Ishikawa (cell line): ENCODE data around the gene ARHGAP26.

ENCODE experiments used
- CEBPB ChIP-seq: IDR thresholded peaks from 2 replicates; pipeline ENCODE4 v1.6.1; 2012
- CREB1 ChIP-seq: IDR thresholded peaks from 2 replicates; pipeline ENCODE4 v1.6.1; 2012; ENCODE audit warnings: low read depth
- EGR1 ChIP-seq: IDR thresholded peaks from 2 replicates; pipeline ENCODE4 v1.6.1; 2012
- EP300 ChIP-seq: IDR thresholded peaks from 2 replicates; pipeline ENCODE4 v1.6.1; 2012; ENCODE audit warnings: borderline replicate concordance
- FOXM1 ChIP-seq: IDR thresholded peaks from 2 replicates; pipeline ENCODE4 v1.6.1; 2012; ENCODE audit warnings: low read depth, borderline replicate concordance
- NFIC ChIP-seq: IDR thresholded peaks from 2 replicates; pipeline ENCODE4 v1.6.1; 2012
- RAD21 ChIP-seq: IDR thresholded peaks from 2 replicates; pipeline ENCODE4 v1.6.1; 2012; ENCODE audit warnings: low read depth
- TAF1 ChIP-seq: IDR thresholded peaks from 2 replicates; pipeline ENCODE4 v1.6.1; 2012; ENCODE audit warnings: low read depth, mild to moderate bottlenecking
- TCF12 ChIP-seq: IDR thresholded peaks from 2 replicates; pipeline ENCODE4 v1.6.1; 2012; ENCODE audit warnings: low read depth
- TEAD4 ChIP-seq: IDR thresholded peaks from 2 replicates; pipeline ENCODE4 v1.6.1; 2012
- YY1 ChIP-seq: IDR thresholded peaks from 2 replicates; pipeline ENCODE4 v1.6.1; 2012; ENCODE audit warnings: low read depth
- ZBTB7A ChIP-seq: IDR thresholded peaks from 2 replicates; pipeline ENCODE4 v1.6.1; 2012; ENCODE audit warnings: low read depth
- TF ChIP-seq, protein P1 (sequence below): IDR thresholded peaks from 2 replicates; pipeline ENCODE4 v1.6.1; 2012; ENCODE audit warnings: low read depth, mild to moderate bottlenecking
- TF ChIP-seq, protein P2 (sequence below): IDR thresholded peaks from 2 replicates; pipeline ENCODE4 v1.6.1; 2012
- TF ChIP-seq, protein P3 (sequence below): IDR thresholded peaks from 2 replicates; pipeline ENCODE4 v1.6.1; 2012

The ARHGAP26 gene

DNA sequence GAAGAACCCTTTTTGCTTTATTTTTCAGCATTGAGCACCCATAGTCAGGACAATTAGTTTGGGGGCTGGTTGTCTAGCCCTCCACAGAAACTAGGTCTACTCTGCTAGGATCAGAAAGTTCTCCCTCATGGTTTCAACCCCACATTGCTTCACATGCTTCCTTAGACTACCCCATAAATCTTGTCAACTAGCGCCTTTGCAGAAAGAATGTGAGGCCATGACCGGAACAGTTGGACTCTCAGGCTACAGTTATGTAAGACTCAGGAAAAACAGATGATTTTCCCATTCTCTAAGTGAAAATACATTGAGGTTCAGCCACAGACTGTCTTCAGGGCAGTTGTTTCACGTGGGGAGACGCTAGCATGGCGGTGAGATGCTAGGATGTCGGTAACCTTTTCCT, 377.7 kb downstream of the ARHGAP26 start:
- TF ChIP-seq FOXM1 (no peak), TEAD4 (no peak), ZBTB7A (no peak), TAF1 (no peak), NFIC (no peak), EGR1 (no peak), RAD21 (no peak), CEBPB (no peak)

DNA sequence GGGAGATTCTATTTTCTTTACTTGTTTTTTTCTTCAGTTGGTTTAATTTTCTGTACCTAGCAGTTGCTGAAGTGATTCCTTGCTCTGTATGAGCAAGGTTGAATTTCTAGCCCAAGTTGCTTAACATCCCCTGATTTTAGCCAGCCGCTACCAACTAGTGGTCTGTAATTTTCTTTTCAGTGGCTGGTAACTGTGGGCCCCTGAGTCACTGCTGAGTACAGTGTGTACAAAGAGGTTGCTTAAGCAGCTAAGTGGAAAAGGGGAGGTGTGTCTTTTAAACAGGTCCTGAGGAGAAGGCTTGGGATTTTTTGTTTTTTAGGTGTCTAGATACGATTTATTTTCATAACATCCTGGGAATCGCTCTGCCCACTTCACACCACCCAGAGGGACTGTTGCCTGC, 378.6 kb downstream of the ARHGAP26 start:
- TF ChIP-seq, protein P1, sequence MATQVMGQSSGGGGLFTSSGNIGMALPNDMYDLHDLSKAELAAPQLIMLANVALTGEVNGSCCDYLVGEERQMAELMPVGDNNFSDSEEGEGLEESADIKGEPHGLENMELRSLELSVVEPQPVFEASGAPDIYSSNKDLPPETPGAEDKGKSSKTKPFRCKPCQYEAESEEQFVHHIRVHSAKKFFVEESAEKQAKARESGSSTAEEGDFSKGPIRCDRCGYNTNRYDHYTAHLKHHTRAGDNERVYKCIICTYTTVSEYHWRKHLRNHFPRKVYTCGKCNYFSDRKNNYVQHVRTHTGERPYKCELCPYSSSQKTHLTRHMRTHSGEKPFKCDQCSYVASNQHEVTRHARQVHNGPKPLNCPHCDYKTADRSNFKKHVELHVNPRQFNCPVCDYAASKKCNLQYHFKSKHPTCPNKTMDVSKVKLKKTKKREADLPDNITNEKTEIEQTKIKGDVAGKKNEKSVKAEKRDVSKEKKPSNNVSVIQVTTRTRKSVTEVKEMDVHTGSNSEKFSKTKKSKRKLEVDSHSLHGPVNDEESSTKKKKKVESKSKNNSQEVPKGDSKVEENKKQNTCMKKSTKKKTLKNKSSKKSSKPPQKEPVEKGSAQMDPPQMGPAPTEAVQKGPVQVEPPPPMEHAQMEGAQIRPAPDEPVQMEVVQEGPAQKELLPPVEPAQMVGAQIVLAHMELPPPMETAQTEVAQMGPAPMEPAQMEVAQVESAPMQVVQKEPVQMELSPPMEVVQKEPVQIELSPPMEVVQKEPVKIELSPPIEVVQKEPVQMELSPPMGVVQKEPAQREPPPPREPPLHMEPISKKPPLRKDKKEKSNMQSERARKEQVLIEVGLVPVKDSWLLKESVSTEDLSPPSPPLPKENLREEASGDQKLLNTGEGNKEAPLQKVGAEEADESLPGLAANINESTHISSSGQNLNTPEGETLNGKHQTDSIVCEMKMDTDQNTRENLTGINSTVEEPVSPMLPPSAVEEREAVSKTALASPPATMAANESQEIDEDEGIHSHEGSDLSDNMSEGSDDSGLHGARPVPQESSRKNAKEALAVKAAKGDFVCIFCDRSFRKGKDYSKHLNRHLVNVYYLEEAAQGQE: no peak
- TF ChIP-seq NFIC (no peak), RAD21 (no peak), TAF1 (no peak), FOXM1 (no peak), YY1 (no peak), TCF12 (no peak), CREB1 (no peak), EP300 (no peak), CEBPB (no peak), ZBTB7A (no peak)
- TF ChIP-seq, protein P2, sequence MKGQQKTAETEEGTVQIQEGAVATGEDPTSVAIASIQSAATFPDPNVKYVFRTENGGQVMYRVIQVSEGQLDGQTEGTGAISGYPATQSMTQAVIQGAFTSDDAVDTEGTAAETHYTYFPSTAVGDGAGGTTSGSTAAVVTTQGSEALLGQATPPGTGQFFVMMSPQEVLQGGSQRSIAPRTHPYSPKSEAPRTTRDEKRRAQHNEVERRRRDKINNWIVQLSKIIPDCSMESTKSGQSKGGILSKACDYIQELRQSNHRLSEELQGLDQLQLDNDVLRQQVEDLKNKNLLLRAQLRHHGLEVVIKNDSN: no peak

DNA sequence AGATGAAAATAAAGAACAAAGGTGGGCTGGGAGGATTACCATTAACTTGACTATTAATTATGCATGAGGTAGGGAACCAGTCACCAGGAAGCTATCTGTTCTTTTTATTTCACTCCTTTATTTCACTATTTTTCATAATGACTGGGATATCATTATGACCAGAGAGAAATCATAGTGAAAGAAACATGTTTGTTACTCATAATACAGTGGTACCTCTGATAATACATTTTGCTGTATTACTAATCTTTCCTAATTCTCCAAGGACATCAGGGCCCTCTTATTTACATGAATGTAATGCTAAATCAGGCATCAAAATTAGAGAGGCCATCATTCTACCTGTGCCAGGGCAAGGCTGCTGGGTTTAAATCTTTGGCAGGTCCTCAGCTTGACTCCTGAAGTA, 379.6 kb downstream of the ARHGAP26 start:
- TF ChIP-seq RAD21 (no peak), ZBTB7A (no peak), CREB1 (no peak), TAF1 (no peak)
- TF ChIP-seq, protein P2: no peak
- TF ChIP-seq, protein P3, sequence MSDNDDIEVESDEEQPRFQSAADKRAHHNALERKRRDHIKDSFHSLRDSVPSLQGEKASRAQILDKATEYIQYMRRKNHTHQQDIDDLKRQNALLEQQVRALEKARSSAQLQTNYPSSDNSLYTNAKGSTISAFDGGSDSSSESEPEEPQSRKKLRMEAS: no peak

DNA sequence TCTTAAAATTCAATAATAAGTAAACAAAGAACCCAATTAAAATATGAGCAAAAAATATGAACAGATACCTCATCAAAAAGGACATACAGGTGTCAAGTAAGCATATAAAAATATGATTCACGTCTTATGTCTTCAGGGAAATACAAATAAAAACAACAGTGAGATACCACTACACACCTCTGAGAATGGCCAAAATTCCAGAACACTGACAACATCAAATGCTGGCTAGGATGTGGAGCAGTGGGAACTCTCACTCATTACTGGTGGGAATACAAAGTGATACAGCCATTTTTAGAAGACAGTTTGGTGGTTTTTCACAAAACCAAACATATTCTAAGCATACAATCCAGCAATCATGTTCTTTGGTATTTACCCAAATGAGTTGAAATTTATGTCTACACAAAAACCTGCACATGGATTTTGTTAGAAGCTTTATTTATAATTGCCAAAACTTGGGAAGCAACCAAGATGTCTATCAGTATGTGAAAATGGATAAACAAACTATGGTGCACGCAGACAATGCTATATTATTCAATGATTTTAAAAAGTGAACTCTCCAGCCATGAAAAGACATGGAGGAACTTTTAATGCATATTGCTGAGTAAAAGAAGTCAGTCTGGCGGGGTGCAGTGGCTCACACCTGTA, 381.0 kb downstream of the ARHGAP26 start:
- TF ChIP-seq ZBTB7A (no peak), NFIC (no peak), EGR1 (no peak), CEBPB (no peak)

DNA sequence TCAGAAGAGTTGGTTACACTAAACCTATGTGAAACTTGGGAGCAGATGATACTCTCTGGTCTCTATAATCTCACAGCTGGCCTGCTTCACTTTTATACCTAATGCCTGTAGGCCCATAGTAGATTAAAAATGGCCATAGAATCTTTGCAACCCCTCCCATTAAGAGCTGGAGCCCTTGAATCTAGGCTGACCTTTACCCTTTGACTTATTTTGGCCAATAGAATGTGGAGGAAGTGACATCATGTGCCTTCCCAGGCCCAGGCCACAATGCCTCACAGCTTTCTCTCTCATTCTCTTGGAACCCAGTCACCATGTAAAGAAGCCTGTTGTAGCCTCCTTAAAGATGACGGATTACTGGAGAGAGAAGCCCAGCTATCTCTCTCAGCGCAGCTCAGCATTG, 382.3 kb downstream of the ARHGAP26 start:
- TF ChIP-seq, protein P3: no peak
- no peak for TF ChIP-seq TEAD4
- TF ChIP-seq NFIC: no peak
- TF ChIP-seq YY1: no peak
- TF ChIP-seq, protein P2: no peak
- no peak for TF ChIP-seq CEBPB
- no peak for TF ChIP-seq TAF1
- no peak for TF ChIP-seq ZBTB7A
- TF ChIP-seq CREB1: no peak
- TF ChIP-seq FOXM1: no peak
- no peak for TF ChIP-seq TCF12
- no peak for TF ChIP-seq RAD21
- no peak for TF ChIP-seq EGR1

DNA sequence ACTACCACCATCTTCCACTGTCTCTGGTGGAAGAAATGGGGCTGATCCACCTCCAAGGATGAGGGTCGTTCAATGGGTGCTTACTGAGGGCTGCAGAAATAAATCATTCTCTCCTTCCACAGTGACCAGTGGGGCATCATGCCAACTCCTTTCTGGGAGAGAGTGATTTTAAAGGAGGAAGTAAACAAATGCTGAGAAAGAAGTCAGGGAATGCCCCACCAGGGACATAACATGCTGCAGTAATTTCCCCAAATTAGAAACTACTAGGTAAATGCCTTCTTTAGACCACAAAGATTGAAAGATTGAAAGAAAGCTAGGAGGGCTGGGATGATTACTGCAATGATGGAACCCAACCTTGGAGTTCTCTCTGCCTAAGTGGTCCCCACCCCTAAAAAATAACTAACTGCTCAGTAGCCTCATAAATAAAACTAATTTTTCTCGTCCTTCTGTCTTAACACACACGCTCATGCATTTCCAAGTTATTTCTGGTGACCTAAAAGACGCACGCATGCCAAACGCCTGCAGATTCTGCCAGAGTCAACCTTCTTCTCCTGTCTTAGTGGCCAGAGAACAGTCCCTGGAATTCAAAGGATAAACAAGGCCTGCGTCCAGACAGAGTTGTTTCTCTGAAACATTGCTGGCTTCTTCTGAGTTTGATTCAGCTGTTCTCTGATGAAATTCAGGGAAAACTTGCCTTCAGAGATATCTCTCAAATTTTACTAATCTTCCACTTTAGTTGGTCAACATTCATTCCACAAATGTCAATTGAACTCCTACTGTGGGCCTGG, 383.3 kb downstream of the ARHGAP26 start:
- TF ChIP-seq TEAD4 (no peak), CEBPB (no peak), EGR1 (no peak), ZBTB7A (no peak), CREB1 (no peak), FOXM1 (no peak), EP300 (no peak), TAF1 (no peak), TCF12 (no peak), YY1 (no peak), NFIC (no peak)
- TF ChIP-seq, protein P3: no peak
- TF ChIP-seq, protein P1: no peak
- TF ChIP-seq, protein P2: no peak
